Left cardiac atrium (tissue), 4 donors: ENCODE results near the gene PERCC1. TPM values are rescaled to one million over a fixed set of nuclear protein-coding genes. Genes with fewer than 3 reads are reported as not detected.
"Not testable (repeated sequence)": the region's sequence is repeated elsewhere in the genome, so short reads cannot be mapped to it uniquely, and the experiment has no call there.

ENCODE experiments used
- ATAC-seq, 2 donors: fragments of 200-7000 bp; cut with Tn5 transposase; one replicate each; pipeline ENCODE4 v1.9.1; 2020; ENCODE audit warnings: mild to moderate bottlenecking in 2 of 2, moderate library complexity in 2 of 2
- DNase-seq: peaks from one replicate; pipeline ENCODE4 v3.0.0-alpha.2; 2020
- intact Hi-C, 2 donors: fragments of 100-400 bp; cut with DNase I; formaldehyde crosslinking; loops; one replicate each; pipeline versions ENCODE4 v1.14.1 to v1.15.1; 2022 to 2023
- total RNA-seq, 2 donors: library from RNA; stranded (reverse); fragmentation: NEBNext Ultra II Directional; extraction: Animal tissue kit (Norgen Biotek cat#: 25700); gene quantifications; one replicate each; pipeline ENCODE4 v1.2.1, GENCODE V29; 2021
- donor health status: DM: no; HTN: yes; CAD: no.
- donor health status: DM: no; HTN: yes; CAD: no; lungs with severe emphysema.
- donor health status: DM: yes; HTN: yes; CAD: no.
- donor health status: Dilated cardiomyopathy.

Gene PERCC1
- total RNA-seq, 2 donors from 2014 or later, result not detected

GRCh38 chr16:1431497-1432270, 806 bp downstream of the PERCC1 start:
- ATAC-seq, result no peak
- DNase-seq, result no peak
- intact Hi-C loops, result no loop called here

DNA sequence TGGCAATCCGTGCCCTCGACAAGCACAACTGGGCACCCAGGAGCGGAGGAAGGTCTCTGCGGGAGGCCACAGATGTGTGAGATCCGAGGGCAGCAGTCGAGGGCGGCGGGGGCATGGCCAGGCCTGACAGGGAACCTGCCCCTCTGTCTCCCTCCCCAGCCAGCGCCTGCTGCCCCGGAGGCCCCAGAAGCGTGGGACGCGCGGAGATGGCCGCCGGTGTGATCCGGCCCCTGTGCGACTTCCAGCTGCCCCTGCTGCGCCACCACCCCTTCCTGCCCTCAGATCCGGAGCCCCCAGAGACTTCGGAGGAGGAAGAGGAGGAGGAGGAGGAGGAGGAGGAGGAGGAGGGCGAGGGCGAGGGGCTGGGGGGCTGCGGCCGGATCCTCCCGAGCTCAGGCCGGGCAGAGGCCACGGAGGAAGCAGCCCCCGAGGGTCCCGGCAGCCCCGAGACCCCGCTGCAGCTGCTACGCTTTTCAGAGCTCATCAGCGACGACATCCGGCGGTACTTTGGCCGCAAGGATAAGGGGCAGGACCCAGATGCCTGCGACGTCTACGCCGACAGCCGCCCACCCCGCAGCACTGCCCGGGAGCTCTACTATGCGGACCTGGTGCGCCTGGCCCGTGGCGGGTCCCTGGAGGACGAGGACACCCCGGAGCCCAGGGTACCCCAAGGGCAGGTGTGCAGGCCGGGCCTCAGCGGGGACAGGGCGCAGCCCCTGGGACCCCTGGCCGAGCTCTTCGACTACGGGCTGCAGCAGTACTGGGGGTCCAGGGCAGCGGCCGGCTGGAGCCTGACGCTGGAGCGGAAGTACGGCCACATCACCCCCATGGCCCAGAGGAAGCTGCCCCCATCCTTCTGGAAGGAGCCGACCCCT, 1.7 kb downstream of the PERCC1 start:
- intact Hi-C loops, result no loop called here
- no peak for ATAC-seq
- DNase-seq, result no peak

DNA sequence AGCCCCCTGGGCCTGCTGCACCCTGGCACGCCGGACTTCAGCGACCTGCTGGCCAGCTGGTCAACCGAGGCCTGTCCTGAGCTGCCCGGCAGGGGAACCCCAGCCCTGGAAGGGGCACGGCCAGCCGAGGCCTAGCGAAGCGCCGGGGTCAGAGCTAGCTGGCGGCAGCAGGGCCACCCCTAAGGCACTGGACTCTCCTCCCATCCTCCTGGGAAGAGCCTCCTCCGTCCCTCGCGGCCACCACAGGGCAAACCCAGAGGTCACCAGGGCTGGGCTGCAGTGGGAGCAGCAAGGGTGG, 2.3 kb downstream of the PERCC1 start:
- no peak for DNase-seq
- ATAC-seq, result no peak
- intact Hi-C loops, result no loop called here

- ATAC-seq, result no peak
- intact Hi-C loops, result no loop called here
- DNase-seq, result no peak
Observed at GRCh38 chr16:1433756-1434155, 2.9 kb downstream of the PERCC1 start.

- DNase-seq (no peak), ATAC-seq (no peak)
- intact Hi-C loops, result no loop called here
Observed at GRCh38 chr16:1434644-1435592, 4.0 kb downstream of the PERCC1 start.

GRCh38 chr16:1435921-1436697, 5.2 kb downstream of the PERCC1 start:
- ATAC-seq (no peak), DNase-seq (no peak)
- intact Hi-C loops, result no loop called here

- intact Hi-C loops, result no loop called here
- ATAC-seq, result no peak
- DNase-seq, result no peak
Observed at GRCh38 chr16:1436731-1437355, 6.0 kb downstream of the PERCC1 start.

- DNase-seq, result no peak
- intact Hi-C loops, result no loop called here
Observed at GRCh38 chr16:1437606-1438005, 6.7 kb downstream of the PERCC1 start.

GRCh38 chr16:1438229-1439057, 7.6 kb downstream of the PERCC1 start:
- ATAC-seq (no peak), DNase-seq (no peak)
- intact Hi-C loops, result no loop called here

More at GRCh38 chr16:1437606-1438005, 6.7 kb downstream of the PERCC1 start:
- ATAC-seq, result no peak

DNA sequence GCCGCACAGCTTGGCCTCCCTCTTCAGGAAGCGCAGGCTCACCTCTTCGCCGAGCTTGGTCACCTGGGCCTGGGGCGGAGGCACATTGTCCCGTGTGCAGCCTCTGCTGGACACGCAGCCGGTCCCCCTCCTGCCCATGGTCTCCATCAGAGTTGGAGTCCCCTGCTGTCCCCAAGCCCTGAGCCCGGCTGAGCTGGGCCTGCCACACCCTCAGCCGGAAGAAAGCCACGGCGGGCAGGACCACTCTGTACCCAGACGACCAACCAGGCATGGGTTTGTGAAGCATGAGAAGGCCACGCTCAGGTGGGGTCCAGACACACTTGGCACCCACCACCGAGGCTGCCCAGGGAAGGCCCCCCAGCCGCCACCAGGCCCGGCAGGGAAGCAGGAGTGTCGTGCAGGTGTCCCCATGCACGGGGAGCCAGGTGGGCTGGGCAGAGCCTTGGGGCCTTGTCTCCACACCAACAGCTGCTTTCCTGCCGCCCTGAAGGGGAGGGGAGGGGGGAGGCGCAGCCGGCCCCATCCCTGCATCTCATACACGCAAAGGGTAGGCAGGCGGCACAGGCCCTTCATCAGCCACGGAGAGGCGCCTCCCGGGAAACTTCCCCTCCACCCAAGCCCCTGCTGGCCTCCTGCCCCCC, 8.3 kb downstream of the PERCC1 start:
- intact Hi-C loops, result no loop called here
- ATAC-seq, result no peak

DNA sequence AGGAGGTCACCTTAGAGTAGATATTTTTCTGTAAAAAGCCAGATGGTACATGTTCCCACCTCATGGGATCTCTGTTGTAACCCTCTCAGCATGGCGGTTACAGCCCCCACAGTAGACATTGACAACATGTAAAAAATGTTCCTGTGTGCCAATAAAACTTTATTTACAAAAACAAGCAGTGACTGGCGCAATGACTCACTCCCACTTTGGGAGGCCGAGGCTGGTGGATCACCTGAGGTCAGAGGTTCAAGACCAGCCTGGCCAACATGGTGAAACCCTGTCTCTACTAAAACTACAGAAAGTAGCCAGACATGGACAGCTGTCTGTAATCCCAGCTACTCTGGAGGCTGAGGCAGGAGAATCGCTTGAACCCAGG, 8.8 kb downstream of the PERCC1 start:
- ATAC-seq, DNase-seq, intact Hi-C loops: not testable (repeated sequence)

More for the DNA sequence above, 8.3 kb downstream of the PERCC1 start:
- no peak for DNase-seq

- ATAC-seq (no peak), DNase-seq (no peak)
- intact Hi-C loops, result no loop called here
Observed at GRCh38 chr16:1441391-1441829, 10.5 kb downstream of the PERCC1 start.

DNA sequence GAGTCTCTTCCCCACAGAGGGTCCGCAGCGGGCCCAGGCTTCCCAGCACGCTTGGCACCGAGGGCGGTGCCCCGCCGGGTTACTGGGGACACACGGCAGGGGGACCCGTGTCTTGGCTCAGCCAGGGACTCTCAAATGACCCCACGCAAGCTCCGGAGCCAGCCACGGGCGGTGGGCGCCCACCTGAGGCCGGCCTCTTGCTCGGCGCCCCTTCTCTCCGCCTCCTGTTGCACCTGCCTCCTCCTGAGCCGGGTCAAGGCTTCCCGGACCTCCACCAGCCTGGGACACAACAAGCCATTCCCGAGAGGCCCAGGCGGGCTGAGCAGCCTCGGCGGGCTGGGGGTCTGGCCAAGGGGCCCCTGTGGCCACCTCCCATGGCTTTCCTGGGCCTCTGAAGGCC, 11.8 kb downstream of the PERCC1 start:
- intact Hi-C loops, result no loop called here
- ATAC-seq, result no peak
- no peak for DNase-seq

GRCh38 chr16:1443403-1443973, 12.6 kb downstream of the PERCC1 start:
- intact Hi-C loops, result no loop called here
- no peak for ATAC-seq
- no peak for DNase-seq

- intact Hi-C loops, result no loop called here
- no peak for DNase-seq
- peak in 1 of 2 donors; percentile 31 for ATAC-seq
Observed at GRCh38 chr16:1443980-1444729, 13.3 kb downstream of the PERCC1 start, which contains the start of gene CCDC154. TSS of gene CCDC154 (minus strand) at chr16:1444556. CDS start at chr16:1444322, 234 bp downstream.
